Mesenchymal stem cell (in vitro differentiated cells and primary cell): Measurements from ENCODE around the gene BLVRB.
A peak's percentile ranks its signal among the peaks of the same experiment; 100 is the strongest.
"Not testable (repeated sequence)": the region's sequence is repeated elsewhere in the genome, so short reads cannot be mapped to it uniquely, and the experiment has no call there.

ENCODE experiments used
- DNase-seq: peaks from one replicate; pipeline ENCODE4 v3.0.0-alpha.2; 2013
- H2AFZ ChIP-seq: one replicate; pipeline ENCODE4 v1.6.1; 2013; ENCODE audit warnings: low read depth, mild to moderate bottlenecking, control low read depth, inconsistent platforms, low read length, moderate library complexity
- H2AK5ac ChIP-seq: 2 replicates; pipeline ENCODE4 v1.6.1; 2013; ENCODE audit warnings: low read length, moderate library complexity, mild to moderate bottlenecking, inconsistent platforms; ENCODE audit not compliant: severe bottlenecking
- H2BK120ac ChIP-seq: one replicate; pipeline ENCODE4 v1.6.1; 2013; ENCODE audit warnings: low read depth, mild to moderate bottlenecking, inconsistent platforms, low read length, moderate library complexity
- H2BK12ac ChIP-seq, 2 experiments: one replicate each; pipeline ENCODE4 v1.6.1; 2013; ENCODE audit warnings: inconsistent platforms in 2 of 2, low read length in 2 of 2, mild to moderate bottlenecking in 2 of 2, moderate library complexity in 2 of 2, control low read depth in 1 of 2
- H2BK15ac ChIP-seq: one replicate; pipeline ENCODE4 v1.6.1; 2013; ENCODE audit warnings: mild to moderate bottlenecking, low read depth, inconsistent platforms; ENCODE audit not compliant: poor library complexity, severe bottlenecking
- H2BK5ac ChIP-seq: 2 replicates; pipeline ENCODE4 v1.6.1; 2013; ENCODE audit warnings: low read depth, mild to moderate bottlenecking, low read length, control low read depth, inconsistent platforms; ENCODE audit not compliant: poor library complexity, severe bottlenecking
- H3K14ac ChIP-seq, 2 experiments: one replicate each; pipeline ENCODE4 v1.6.1; 2013; ENCODE audit warnings: inconsistent platforms in 2 of 2, low read length in 2 of 2, control low read depth in 1 of 2, mild to moderate bottlenecking in 1 of 2, moderate library complexity in 1 of 2
- H3K18ac ChIP-seq, 2 experiments: one replicate each; pipeline ENCODE4 v1.6.1; 2013; ENCODE audit warnings: inconsistent platforms in 2 of 2, low read length in 2 of 2, control low read depth in 1 of 2, low read depth in 1 of 2, mild to moderate bottlenecking in 1 of 2
- H3K23ac ChIP-seq, 2 experiments: one replicate each; pipeline ENCODE4 v1.6.1; 2013; ENCODE audit warnings: inconsistent platforms in 2 of 2, low read length in 2 of 2, mild to moderate bottlenecking in 2 of 2, moderate library complexity in 2 of 2, control low read depth in 1 of 2
- H3K27ac ChIP-seq: 2 replicates; pipeline ENCODE4 v1.5.1; 2013; ENCODE audit warnings: mild to moderate bottlenecking, moderate library complexity, low read length, control low read depth, inconsistent platforms; ENCODE audit not compliant: poor library complexity, severe bottlenecking
- H3K27me3 ChIP-seq, 2 experiments: 2 replicates each; pipeline versions ENCODE4 v1.6.1 to v1.7.0; 2013; ENCODE audit warnings: low read length in 2 of 2, mild to moderate bottlenecking in 2 of 2, moderate library complexity in 2 of 2, control low read depth in 1 of 2, inconsistent platforms in 1 of 2; ENCODE audit not compliant: control insufficient read depth in 1 of 2, insufficient read depth in 1 of 2
- H3K36me3 ChIP-seq, 2 experiments: 2 replicates each; pipeline versions ENCODE4 v1.6.1 to v1.7.0; 2013; ENCODE audit warnings: low read length in 2 of 2, control low read depth in 1 of 2, inconsistent platforms in 1 of 2, low read depth in 1 of 2, mild to moderate bottlenecking in 1 of 2; ENCODE audit not compliant: insufficient read depth in 2 of 2, control insufficient read depth in 1 of 2
- H3K4ac ChIP-seq, 2 experiments: one replicate each; pipeline ENCODE4 v1.6.1; 2013; ENCODE audit warnings: inconsistent platforms in 2 of 2, low read length in 2 of 2, mild to moderate bottlenecking in 2 of 2, moderate library complexity in 2 of 2, control low read depth in 1 of 2, low read depth in 1 of 2
- H3K4me1 ChIP-seq: 2 replicates; pipeline ENCODE4 v1.6.1; 2013; ENCODE audit warnings: low read depth, low read length, control low read depth; ENCODE audit not compliant: control insufficient read depth, insufficient read depth
- H3K4me2 ChIP-seq: 2 replicates; pipeline ENCODE4 v1.6.1; 2013; ENCODE audit warnings: low read length, mild to moderate bottlenecking, inconsistent platforms; ENCODE audit not compliant: poor library complexity, severe bottlenecking
- H3K4me3 ChIP-seq, 2 experiments: 2 replicates each; pipeline versions ENCODE4 v1.5.1 to v1.7.0; 2013; ENCODE audit warnings: low read length in 2 of 2, mild to moderate bottlenecking in 2 of 2, control low read depth in 1 of 2, low read depth in 1 of 2; ENCODE audit not compliant: insufficient read depth in 1 of 2
- H3K79me1 ChIP-seq: replicated peaks from 2 replicates; pipeline ENCODE4 v1.6.1; 2013; ENCODE audit warnings: mild to moderate bottlenecking, control low read depth, low read length, inconsistent platforms; ENCODE audit not compliant: poor library complexity, severe bottlenecking
- H3K9ac ChIP-seq: 2 replicates; pipeline ENCODE4 v1.7.0; 2013; ENCODE audit warnings: mild to moderate bottlenecking, low read length, moderate library complexity
- H3K9me3 ChIP-seq: 2 replicates; pipeline ENCODE4 v1.7.0; 2013; ENCODE audit warnings: mild to moderate bottlenecking, low read length; ENCODE audit not compliant: control insufficient read depth
- H4K8ac ChIP-seq: one replicate; pipeline ENCODE4 v1.6.1; 2013; ENCODE audit warnings: inconsistent platforms, mild to moderate bottlenecking, low read length, moderate library complexity
- H4K91ac ChIP-seq: one replicate; pipeline ENCODE4 v1.6.1; 2013; ENCODE audit warnings: mild to moderate bottlenecking, low read length, inconsistent platforms
- WGBS: methylation state at CpG from one replicate; pipeline ENCODE4 v1.1.7; 2013; ENCODE audit warnings: mixed read lengths; 5-methylcytosine and 5-hydroxymethylcytosine counted together

The BLVRB gene

GRCh38 chr19:40457953-40458596 lies 7.5 kb downstream of the BLVRB start:
- no peak overlapping the region for H3K27ac ChIP-seq
- H3K14ac ChIP-seq: no peak overlapping the region
- H2BK15ac ChIP-seq: peak overlapping the region; percentile 7
- H2BK5ac ChIP-seq: no peak overlapping the region
- H4K8ac ChIP-seq: no peak overlapping the region
- peaks cover 9% of the 10 kb centered on the region for H3K79me1 ChIP-seq
- no peak overlapping the region for H3K18ac ChIP-seq
- peaks cover 1% of the 10 kb centered on the region for H3K4me1 ChIP-seq
- no peak overlapping the region for H2AK5ac ChIP-seq
- no peak for DNase-seq
- no peak overlapping the region for H3K4me3 ChIP-seq
- H3K9ac ChIP-seq: no peak overlapping the region
- H2BK120ac ChIP-seq: no peak overlapping the region
- no peaks in the 10 kb centered on the region for H3K9me3 ChIP-seq
- no peaks in the 10 kb centered on the region for H3K27me3 ChIP-seq
- H2BK12ac ChIP-seq: no peak overlapping the region
- H3K36me3 ChIP-seq: peaks cover 12 to 27% of the 10 kb centered on the region in 2 experiments
- 97% methylated on average over 22 of the region's 27 CpGs for WGBS
- no peak overlapping the region for H3K23ac ChIP-seq
- no peak overlapping the region for H2AFZ ChIP-seq
- no peak overlapping the region for H3K4me2 ChIP-seq
- no peak overlapping the region for H3K4ac ChIP-seq
- no peak overlapping the region for H4K91ac ChIP-seq

- Histone ChIP-seq H3K18ac (no peak overlapping the region), H3K23ac (no peak overlapping the region), H3K36me3 (peaks cover 12 to 27% of the 10 kb centered on the region in 2 experiments), H3K27me3 (no peaks in the 10 kb centered on the region), H2BK5ac (no peak overlapping the region), H3K27ac (no peak overlapping the region), H2BK120ac (no peak overlapping the region), H2BK15ac (no peak overlapping the region), H3K4me1 (peaks cover 1% of the 10 kb centered on the region), H3K4me2 (no peak overlapping the region), H3K4me3 (no peak overlapping the region), H3K79me1 (peaks cover 9% of the 10 kb centered on the region), H3K14ac (no peak overlapping the region), H2AK5ac (no peak overlapping the region), H4K8ac (no peak overlapping the region), H2BK12ac (no peak overlapping the region), H3K4ac (no peak overlapping the region), H4K91ac (no peak overlapping the region), H3K9me3 (no peaks in the 10 kb centered on the region), H3K9ac (no peak overlapping the region), H2AFZ (no peak overlapping the region)
- WGBS: 94% methylated on average over 5 of the region's 5 CpGs
- DNase-seq: no peak
Observed at GRCh38 chr19:40457048-40457447, 8.5 kb downstream of the BLVRB start.

GRCh38 chr19:40453943-40454342 lies 11.6 kb downstream of the BLVRB start:
- not testable (repeated sequence) for H4K91ac ChIP-seq, H4K8ac ChIP-seq, H3K14ac ChIP-seq, H3K23ac ChIP-seq, H2BK15ac ChIP-seq, H2BK120ac ChIP-seq, H3K4me3 ChIP-seq, H3K9me3 ChIP-seq, DNase-seq, H3K4me2 ChIP-seq, H2BK12ac ChIP-seq, H3K18ac ChIP-seq, H3K9ac ChIP-seq, H2AFZ ChIP-seq, H3K4me1 ChIP-seq, H3K79me1 ChIP-seq, H2BK5ac ChIP-seq, H2AK5ac ChIP-seq, H3K4ac ChIP-seq, H3K27me3 ChIP-seq, H3K27ac ChIP-seq
- WGBS: 96% methylated on average over 5 of the region's 6 CpGs
- peaks cover 18 to 38% of the 10 kb centered on the region in 2 experiments for H3K36me3 ChIP-seq

- H4K91ac ChIP-seq: no peak overlapping the region
- no peak overlapping the region for H3K14ac ChIP-seq
- H3K79me1 ChIP-seq: peaks cover 2% of the 10 kb centered on the region
- H2BK12ac ChIP-seq: no peak overlapping the region
- no peak overlapping the region for H3K9ac ChIP-seq
- H3K9me3 ChIP-seq: no peaks in the 10 kb centered on the region
- 92% methylated on average over 5 of the region's 5 CpGs for WGBS
- H3K23ac ChIP-seq: no peak overlapping the region
- H3K18ac ChIP-seq: no peak overlapping the region
- H3K4me3 ChIP-seq: no peak overlapping the region
- no peak overlapping the region for H3K4me2 ChIP-seq
- no peaks in the 10 kb centered on the region for H3K27me3 ChIP-seq
- no peak overlapping the region for H2BK5ac ChIP-seq
- no peak overlapping the region for H2AFZ ChIP-seq
- H3K36me3 ChIP-seq: peaks cover 18 to 42% of the 10 kb centered on the region in 2 experiments
- H3K4ac ChIP-seq: no peak overlapping the region
- H2AK5ac ChIP-seq: no peak overlapping the region
- DNase-seq: no peak
- no peak overlapping the region for H4K8ac ChIP-seq
- H3K4me1 ChIP-seq: no peaks in the 10 kb centered on the region
- no peak overlapping the region for H2BK120ac ChIP-seq
- no peak overlapping the region for H2BK15ac ChIP-seq
- no peak overlapping the region for H3K27ac ChIP-seq
Observed at GRCh38 chr19:40453151-40453735, 12.3 kb downstream of the BLVRB start.
